GM18498 (cell line): ENCODE measurements around the gene CCSER1.

Experiments used
- ATAC-seq: cut with Tn5 transposase; IDR thresholded peaks from one replicate; pipeline ENCODE4 v1.9.1; 2021; ENCODE audit warnings: mild to moderate bottlenecking, moderate library complexity; ENCODE audit not compliant: unreplicated experiment

Gene CCSER1

DNA sequence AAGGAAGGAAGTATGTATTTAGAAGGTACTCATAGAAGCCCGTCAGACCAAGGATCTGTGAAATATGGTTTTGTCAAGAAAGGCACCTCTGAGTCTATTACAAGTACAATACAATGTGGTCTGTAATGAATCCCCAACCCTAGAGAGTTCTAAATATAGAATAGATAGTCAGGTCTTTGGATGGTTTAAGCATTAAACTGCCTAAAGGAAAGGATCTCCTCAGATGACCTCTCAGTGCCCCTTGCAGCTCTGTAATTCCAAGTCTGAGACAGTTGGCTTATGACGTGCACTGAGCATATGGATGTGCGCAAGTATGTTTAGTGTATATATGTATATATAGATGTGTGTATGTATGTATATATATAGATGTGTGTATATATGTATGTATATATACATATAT is 62.0 kb downstream of the CCSER1 start:
- ATAC-seq = no peak

DNA sequence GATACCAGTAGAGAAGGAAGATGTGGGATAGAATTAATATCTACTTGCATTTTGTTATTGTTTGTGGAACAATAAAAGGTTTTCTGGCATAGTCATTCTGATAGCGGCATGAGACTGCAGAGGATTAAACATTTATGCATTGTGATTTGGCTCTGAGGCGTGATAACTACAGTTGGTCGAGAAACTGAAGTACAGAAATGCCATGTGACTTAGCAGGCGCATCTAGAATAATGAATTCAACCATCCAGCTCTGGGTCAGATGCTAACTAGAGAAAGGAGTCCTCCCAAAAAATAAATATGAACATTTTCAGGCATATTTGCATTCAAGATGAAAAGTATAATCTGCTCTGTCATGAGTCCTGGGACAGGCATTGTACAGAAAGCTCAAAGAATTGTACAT is 62.8 kb downstream of the CCSER1 start:
- ATAC-seq = no peak

DNA sequence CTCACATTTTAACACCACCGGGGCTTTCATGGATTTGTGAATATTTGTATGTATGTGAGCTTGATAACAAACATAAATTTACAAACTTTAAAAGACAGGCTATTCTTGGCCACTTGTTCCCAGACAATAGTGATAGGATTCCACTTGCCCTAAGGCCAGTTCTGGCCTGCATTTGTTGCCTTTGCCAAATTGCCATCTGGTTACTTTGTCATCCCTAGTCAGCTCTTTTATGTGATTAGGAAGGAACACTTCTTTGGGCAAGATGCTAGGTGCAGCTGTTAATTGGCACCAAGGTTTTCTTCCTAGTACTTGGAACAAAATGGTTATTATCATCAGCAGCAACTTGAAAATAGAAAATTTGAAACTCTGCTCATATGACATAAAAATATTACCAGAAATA is 63.3 kb downstream of the CCSER1 start:
- no peak for ATAC-seq

DNA sequence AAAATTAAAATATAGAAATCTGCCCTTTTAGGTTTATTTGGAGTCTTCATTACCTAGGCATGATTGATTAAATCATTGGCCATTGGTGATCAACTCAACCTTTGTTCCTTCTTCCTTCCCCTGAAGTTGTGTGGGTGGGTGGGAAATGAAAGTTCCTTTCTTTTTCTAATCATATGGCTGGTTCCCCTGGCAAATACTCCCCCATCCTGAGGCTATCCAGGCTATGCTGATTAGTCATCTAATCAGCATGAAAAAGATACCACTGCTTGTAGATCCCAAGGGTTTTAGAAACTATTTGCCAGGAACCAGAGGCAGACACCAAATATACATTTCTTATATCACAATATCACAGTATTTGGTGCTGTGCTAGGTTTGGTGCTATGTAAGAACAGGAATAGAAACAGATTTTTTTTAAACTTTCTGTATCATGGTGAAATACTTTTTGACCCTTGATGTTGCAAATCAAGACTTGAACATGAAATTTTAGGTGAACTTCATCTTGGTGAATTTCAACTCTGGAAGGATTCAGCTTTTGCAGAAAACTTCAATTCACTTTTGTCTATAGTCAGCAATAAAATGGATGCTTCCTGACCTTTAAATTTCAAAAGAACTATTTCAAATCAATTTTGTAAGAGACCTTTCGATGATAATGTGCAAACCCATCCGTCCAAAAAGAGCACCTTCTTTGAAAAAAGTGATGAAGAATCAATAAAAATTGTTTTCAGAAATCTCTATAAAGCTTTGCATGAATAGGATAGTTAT is 71.1 kb downstream of the CCSER1 start:
- no peak for ATAC-seq

DNA sequence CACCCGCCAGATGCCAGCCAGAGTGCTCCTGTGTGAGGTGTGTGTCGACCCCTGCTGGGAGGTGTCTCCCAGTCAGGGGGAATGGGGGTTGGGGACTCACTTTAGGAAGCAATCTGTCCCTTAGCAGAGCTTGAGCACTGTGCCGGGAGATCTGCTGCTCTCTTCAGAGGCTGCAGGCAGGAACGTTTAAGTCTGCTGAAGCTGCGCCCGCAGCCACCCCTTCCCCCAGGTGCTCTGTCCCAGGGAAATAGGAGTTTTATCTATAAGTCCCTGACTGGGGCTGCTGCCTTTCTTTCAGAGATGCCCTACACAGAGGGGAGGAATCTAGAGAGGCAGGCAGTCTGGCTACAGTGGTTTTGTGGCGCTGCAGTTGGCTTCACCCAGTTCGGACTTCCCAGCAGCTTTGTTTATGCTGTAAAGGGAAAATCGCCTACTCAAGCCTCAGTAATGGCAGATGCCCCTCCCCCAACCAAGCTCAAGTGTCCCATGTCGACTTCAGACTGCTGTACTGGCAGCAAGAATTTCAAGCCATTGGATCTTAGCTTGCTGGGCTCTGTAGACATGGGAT is 80.8 kb downstream of the CCSER1 start:
- ATAC-seq = no peak

DNA sequence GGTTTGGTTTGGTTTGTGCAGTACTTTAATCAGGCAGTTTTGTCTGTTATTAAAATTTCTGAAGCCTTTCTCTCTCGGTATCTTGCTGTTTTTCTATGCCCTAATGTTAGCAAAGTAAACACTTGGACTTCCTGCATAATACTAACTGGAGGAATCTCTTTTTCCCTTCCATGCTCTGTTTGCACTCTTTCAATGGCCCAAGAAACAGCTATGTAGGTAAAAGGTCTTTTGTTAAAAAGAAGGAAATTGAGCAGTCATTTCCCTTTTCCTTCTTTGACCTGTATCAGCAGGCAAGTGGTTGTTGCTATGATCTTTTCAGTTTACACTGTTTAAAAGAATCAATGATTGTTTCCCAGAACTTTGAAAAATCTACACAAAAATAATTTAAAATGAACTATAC is 82.7 kb downstream of the CCSER1 start:
- no peak for ATAC-seq

DNA sequence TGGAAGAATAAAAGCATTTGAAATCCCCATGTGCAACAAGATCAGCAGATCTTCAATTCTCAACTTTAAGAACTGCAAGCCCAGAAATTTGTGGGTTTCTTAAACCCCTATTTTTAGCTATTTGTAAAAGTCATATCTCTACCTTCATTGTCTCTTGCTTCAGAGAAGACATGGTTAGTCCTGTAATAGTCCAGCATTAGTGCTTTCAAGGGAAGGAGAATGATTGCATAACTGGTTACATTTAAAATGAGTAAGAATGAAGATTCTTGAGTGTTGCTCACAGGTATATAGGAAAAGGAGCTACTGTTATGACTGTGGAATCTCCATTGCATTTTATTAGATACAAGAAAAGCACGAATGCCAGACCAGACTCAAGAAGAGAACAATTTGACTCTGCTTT is 84.0 kb downstream of the CCSER1 start:
- ATAC-seq = no peak

DNA sequence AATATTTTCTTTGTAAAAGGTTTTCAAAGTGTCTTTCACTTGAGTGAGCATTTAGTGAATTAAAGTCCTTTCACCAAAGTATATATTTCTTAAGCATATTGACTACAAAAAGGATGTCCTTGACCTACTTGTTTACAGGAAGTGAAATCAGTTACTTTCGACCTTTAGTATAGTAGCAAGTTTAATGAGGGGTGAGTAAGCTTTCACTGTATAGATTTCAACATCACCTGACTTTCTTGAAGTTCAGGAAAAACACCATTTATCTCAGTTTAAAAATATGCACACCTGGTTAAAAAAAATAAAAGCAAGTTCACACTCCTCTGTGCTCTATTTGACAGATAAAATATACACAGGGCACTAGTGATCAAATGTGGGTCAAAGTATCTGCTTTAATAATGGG is 88.1 kb downstream of the CCSER1 start:
- ATAC-seq = no peak

DNA sequence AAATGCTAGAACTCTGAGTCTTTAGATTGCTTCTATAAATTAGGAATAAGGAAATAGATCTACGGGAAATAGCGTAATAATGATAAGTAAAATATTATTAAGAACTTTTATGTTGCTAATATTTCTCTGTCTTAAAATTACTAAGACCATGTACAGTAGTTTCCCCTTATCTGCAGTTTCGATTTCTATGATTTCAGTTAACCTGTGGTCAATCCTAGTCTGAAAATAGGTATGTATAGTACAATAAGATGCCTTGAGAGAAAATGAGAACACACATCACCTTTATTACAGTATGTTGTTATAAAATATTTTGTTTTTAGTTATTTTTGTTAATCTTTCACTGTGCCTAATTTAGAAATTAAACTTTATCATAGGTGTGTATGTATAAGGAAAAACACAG is 92.6 kb downstream of the CCSER1 start:
- peak; percentile 52 for ATAC-seq

DNA sequence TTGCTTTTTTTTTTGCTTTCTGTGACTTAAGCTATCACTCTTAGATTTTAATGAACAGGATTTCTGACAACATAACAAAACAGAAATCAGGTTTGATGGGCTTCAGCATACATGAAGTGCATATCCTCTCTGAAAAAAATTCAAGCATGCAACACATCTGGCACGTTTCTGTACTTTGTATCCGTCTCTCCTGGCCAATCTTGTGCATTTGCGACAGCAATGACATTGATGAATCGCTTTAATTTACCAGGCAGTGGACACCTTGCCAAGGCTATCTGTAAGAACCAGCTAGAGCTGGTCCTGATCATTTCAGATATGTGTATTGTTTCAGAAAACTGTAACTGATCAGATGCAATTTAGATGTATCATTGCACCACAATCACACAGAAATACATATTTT is 93.3 kb downstream of the CCSER1 start:
- no peak for ATAC-seq

DNA sequence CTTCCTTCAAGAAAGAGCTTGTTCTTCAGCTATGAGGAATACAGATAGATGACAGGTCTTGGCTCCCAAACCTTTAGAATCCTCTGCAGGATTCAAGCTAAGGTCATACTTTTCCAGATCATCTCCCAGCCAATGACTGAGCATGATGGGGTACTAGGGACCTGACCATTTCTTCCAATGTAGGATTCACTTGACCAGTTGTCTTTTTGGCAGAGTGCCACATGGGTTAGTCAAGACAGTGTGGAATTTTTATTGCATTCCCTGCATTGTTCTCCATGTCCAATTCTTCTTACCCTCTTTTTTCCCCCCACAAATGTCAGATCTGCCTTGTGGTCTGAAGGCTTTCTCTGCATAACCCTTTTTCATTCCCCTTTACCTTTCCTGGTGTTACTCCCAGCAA is 99.5 kb downstream of the CCSER1 start:
- ATAC-seq = no peak

DNA sequence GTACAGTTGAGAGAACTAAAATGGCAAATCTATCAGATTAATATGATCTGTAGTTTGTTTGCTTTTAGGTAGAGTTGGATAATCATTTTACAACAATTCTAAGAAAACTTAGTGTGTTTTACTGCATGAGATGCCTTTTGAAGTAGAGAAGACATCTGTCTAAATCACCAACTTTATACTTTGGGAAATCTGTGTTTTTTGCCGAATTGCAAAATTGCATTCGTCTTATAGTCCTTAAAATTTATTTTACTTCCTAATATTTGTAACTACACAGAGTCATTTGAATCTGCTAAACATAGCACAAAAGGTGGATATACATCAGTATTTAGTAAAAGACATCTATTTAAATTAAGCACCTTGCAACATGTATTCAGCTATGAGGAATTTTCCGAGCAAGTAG is 100.0 kb downstream of the CCSER1 start:
- ATAC-seq = no peak

DNA sequence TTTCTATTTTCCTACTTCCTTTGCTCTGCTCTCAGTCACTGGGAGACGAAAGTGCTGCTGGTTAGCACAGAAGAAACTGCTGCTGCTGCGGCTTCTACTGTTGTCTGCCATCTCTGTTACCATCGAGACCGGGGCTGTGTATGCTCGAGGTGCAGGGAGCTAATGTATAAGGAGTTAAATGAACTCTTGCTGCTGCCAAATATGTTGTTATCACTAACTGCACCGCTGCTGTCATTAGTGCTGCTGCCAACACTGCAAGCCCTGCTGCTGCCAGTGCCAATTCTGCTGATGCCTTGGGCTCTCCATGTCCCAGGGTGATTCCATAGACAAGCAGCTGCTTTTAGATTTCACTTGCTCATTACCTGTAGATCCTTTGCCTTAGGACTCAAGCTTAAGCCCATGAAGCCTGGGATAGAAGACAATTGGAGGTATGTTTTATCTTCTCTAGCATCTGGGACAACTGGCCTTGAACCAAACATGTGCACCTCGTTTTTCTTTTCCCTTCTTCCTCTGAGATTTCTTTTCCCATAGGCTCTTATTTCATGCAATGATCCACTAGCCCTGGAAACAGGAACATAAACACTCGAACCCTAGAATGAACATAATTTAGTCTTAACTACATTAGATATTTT is 107.8 kb downstream of the CCSER1 start:
- no peak for ATAC-seq

DNA sequence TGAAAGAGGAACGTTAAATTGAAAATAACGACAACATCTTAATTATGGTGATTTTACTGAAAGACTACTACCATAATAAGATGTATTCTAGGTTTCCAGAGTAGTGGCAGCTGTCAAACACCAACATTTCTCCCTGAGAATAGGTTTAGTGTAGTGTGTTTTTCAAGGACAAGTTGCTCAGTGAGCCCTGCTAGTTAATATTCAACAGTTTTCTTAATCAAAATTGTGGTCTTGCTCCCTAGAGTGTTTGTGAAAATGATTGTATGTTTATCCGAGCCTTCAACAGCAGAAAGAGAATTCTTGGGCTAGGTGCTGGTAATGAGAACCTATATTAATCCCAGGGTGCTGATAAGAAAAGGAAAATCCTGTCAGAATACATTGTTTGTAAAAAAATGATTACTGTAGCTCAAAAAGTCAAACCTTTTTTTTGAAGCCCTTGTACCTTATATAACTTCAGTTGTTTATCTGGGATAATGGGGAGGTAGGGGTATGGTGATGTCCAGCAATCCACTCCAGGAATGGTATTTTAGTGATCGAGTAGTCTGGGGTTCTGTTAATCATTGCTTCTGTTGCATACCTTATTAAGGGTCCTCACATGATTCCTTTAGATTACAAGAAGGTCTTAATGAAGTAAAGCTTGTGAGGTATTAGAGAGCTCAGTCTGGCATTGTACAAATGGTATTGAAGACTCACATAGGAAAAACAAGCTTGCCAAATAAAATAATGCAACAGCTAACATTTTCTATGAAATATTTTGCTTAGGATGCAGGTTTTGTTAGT is 110.7 kb downstream of the CCSER1 start:
- ATAC-seq = no peak

DNA sequence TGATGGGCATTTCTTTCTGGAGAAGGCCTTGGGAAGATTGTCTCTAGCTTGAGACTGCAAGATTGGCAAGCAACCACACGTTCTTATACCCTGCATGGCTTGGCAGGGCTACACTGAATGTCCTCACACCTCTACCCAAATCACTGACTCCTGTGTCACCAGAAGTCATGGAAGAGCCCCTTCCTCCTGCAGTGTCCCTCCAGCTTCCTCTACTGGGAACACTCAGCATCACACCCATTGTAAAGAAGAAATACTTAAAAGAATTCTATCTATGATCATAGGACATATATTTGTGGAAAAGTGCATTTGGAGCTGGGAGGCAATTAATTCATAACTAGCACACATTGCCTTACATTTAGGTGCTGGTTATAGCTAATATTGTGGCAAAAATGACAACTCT is 113.1 kb downstream of the CCSER1 start:
- ATAC-seq = no peak

DNA sequence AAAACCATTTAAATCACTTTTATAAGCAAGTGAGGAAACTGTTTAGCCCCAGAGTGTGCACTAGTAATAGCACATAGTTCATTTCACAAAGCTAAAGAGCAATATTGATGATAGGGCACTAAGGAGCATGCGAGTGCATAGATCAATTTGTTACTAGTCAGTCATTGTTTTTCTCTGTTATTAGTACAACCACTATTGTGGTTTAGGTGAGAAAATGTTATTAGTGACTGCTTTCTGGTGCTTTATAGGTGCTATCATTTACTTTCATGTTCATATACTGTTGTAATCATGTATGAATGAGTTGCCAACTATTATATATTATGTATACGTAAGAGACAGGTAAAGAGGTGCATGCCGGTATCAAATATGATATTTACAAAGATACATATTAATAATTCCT is 113.8 kb downstream of the CCSER1 start:
- ATAC-seq = no peak

DNA sequence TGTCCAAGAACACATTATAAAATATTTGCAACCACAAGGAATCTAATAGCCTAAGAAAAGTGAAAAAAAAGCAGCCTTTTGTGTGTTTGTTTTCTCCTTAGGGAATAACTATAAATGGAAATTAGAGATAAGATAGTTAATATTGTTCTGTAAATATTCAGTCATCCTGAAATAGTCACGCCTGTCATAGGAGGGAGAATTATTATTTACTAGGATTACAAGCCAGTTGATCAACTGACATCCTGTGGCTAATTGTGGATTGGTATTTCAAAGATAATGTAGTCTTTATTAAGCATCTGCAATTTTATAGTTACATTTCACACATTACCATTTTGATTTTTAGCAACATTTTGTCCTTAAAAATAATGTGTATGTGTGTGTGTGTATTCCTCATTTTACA is 118.6 kb downstream of the CCSER1 start:
- ATAC-seq = no peak

DNA sequence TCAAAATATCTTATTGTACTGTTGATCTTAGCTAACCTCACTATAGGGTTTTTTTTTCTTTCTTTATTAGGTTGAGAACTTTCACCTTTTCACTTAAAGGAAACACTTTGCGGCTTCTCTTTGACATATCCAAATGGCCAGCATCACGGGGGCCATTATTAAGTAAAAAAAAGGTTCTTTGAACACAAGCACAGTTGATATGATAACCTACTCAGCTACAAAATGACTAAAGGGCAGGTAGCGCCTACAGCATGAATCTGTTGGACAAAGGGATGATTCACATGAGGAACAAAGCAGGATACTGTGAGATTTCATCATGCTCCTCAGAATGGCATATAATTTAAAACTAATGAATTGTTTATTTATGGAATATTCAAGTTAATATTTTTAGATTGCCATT is 119.6 kb downstream of the CCSER1 start:
- no peak for ATAC-seq

DNA sequence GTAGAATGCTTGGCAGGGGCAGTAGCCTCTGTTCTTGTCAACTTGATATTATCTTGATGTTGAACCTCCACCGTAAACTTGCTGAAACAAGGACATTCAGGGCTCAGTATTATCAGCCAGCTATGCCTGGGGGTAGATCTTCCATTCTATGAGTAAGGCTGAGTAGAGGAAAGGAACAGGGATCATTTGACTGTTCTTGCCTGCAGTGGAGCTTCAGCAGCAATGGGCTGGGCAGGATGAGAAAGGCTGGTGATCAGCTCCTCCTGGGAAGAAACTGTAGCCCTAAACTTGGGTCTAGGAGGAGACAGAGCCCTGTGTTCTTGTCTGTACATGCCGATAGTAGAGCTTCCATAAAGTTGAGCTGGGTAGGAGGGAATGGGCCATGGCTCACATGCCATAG is 127.2 kb downstream of the CCSER1 start:
- no peak for ATAC-seq

DNA sequence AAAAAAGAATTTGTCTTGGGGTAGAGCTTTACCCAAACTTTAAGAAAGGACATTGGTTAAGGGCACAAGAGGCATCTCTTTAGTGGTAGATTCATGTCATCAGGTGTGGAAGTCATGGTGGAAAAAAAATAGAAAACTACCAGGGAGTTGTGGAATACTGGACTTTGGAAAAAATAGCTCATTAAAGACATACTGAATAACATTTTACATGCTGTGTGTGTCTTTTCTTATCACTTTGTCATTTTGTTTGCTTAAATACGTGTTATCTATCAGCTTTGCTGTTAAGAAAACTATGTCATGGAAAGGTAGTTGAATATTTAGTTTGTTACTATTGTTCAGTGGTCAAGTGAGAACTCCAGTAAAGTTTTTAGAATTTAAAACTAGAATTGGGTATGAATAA is 147.0 kb downstream of the CCSER1 start:
- no peak for ATAC-seq

DNA sequence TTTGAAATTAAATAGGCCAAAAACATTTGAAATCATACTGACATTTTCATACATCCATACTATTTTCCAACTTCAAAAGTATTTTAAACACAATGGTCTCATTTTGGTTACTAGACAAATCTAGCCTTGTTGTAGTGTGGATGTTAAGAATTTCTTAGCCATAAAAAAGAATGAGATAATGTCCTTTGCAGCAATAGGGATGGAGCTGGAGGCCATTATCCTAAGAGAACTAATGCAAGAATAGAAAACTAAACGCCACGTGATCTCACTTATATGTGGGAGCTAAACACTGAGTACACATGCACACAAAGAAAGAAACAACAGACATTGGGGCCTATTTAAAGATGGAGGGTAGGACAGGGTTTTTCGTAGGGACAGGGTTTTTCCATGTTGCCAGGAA is 153.8 kb downstream of the CCSER1 start:
- ATAC-seq = no peak
